HepG2 (cell line): ENCODE measurements around the gene SNRPD1. TPM values are rescaled to one million over a fixed set of nuclear protein-coding genes. Genes with fewer than 3 reads are reported as not detected.

Experiments
- JARID2 ChIP-seq: sonication (generic); formaldehyde crosslinking; IDR thresholded peaks from 2 replicates; pipeline ENCODE4 v1.8.1; 2023; ENCODE audit warnings: missing genetic modification reagents, inconsistent platforms; ENCODE audit not compliant: insufficient replicate concordance
- MTA1 ChIP-seq: sonication (generic); formaldehyde crosslinking; IDR thresholded peaks from 2 replicates; pipeline ENCODE4 v1.4.0; 2020; ENCODE audit warnings: missing genetic modification reagents, mild to moderate bottlenecking, borderline replicate concordance
- NFRKB ChIP-seq: fragments of 450-650 bp; IDR thresholded peaks from 2 replicates; pipeline ENCODE4 v1.6.1; 2017
- PHF20 ChIP-seq: sonication (generic); formaldehyde crosslinking; IDR thresholded peaks from 2 replicates; pipeline ENCODE4 v1.5.0; 2020; ENCODE audit warnings: mild to moderate bottlenecking, missing genetic modification reagents
- PLRG1 ChIP-seq: fragments of 450-650 bp; conservative IDR thresholded peaks from 2 replicates; pipeline ENCODE4 v1.6.1; 2016
- RFX5 ChIP-seq: IDR thresholded peaks from 2 replicates; pipeline ENCODE4 v1.6.1; 2011; ENCODE audit warnings: low read depth, low read length, improper control_type of control experiment
- SKI ChIP-seq: fragments of 450-650 bp; IDR thresholded peaks from one replicate; pipeline ENCODE4 v1.6.1; 2018; ENCODE audit warnings: mild to moderate bottlenecking; ENCODE audit not compliant: partially characterized antibody
- SMAD1 ChIP-seq: sonication (generic); formaldehyde crosslinking; IDR thresholded peaks from 2 replicates; pipeline ENCODE4 v1.4.0; 2020; ENCODE audit warnings: missing genetic modification reagents, low read depth, mild to moderate bottlenecking, borderline replicate concordance
- THAP9 ChIP-seq: sonication (generic); formaldehyde crosslinking; IDR thresholded peaks from 2 replicates; pipeline ENCODE4; 2020; ENCODE audit warnings: missing genetic modification reagents, mild to moderate bottlenecking, borderline replicate concordance
- ZBTB2 ChIP-seq: sonication (generic); formaldehyde crosslinking; IDR thresholded peaks from 2 replicates; pipeline ENCODE4 v1.8.0; 2022; ENCODE audit warnings: low read depth, missing genetic modification reagents
- ZBTB20 ChIP-seq: sonication (generic); formaldehyde crosslinking; IDR thresholded peaks from 2 replicates; pipeline ENCODE4 v1.8.1; 2023; ENCODE audit warnings: missing genetic modification reagents, low read depth, mild to moderate bottlenecking, borderline replicate concordance
- ZKSCAN5 ChIP-seq: sonication (generic); formaldehyde crosslinking; IDR thresholded peaks from 2 replicates; pipeline ENCODE4 v1.5.1; 2020; ENCODE audit warnings: mild to moderate bottlenecking, missing genetic modification reagents
- ZNF331 ChIP-seq: sonication (generic); formaldehyde crosslinking; IDR thresholded peaks from 2 replicates; pipeline ENCODE4 v1.4.0; 2020; ENCODE audit warnings: missing genetic modification reagents
- ZNF350 ChIP-seq: sonication (generic); formaldehyde crosslinking; IDR thresholded peaks from 2 replicates; pipeline ENCODE4 v1.4.0; 2020; ENCODE audit warnings: mild to moderate bottlenecking, low read depth, missing genetic modification reagents, borderline replicate concordance
- ZNF883 ChIP-seq: sonication (generic); formaldehyde crosslinking; IDR thresholded peaks from 2 replicates; pipeline ENCODE4 v1.5.1; 2020; ENCODE audit warnings: mild to moderate bottlenecking, missing genetic modification reagents; ENCODE audit errors: not compliant biosample characterization
- polyA plus RNA-seq, 8 experiments: library from polyadenylated mRNA; depleted of rRNA in 3 of 8; stranded (reverse) in 7 of 8; unstranded in 1 of 8; fragments of >200 nt; fragmentation: Illumina TruSeq in 4 of 8; extraction: Trizol in 4 of 8; gene quantifications; 2 replicates each; pipeline versions ENCODE4 v1.2.1 to v1.2.3, GENCODE V29; 2011 to 2016; ENCODE audit warnings: low read depth in 4 of 8, missing spikeins in 1 of 8, mixed read lengths in 1 of 8; ENCODE audit not compliant: insufficient read depth in 1 of 8
- total RNA-seq, 5 experiments: library from RNA; depleted of rRNA; stranded (reverse); fragments of >200 nt; fragmentation: Illumina TruSeq; extraction: Trizol; gene quantifications; 2 replicates each; pipeline ENCODE4 v1.2.3, GENCODE V29; 2016; ENCODE audit warnings: low read depth in 1 of 5
- TF ChIP-seq, protein P1 (sequence below): sonication (generic); formaldehyde crosslinking; conservative IDR thresholded peaks from 2 replicates; pipeline ENCODE4 v1.5.0; 2020; ENCODE audit warnings: missing genetic modification reagents
- TF ChIP-seq, protein P2 (sequence below): sonication (generic); formaldehyde crosslinking; IDR thresholded peaks from 2 replicates; pipeline ENCODE4 v1.4.0; 2020; ENCODE audit warnings: low read depth, missing genetic modification reagents

The SNRPD1 gene
- total and polyA plus RNA-seq, 2 of the 13 experiments (the other 11 are each of a cell fraction or from before 2014, with no cell fraction given), result 22.7 to 275 TPM

- TF ChIP-seq SMAD1 (CRISPR knock-in tag), result peak; percentile 60; the same call in 1 of the 2 replicates
- TF ChIP-seq ZBTB20 (CRISPR knock-in tag), result peak; percentile 90
- peak; percentile 98 for TF ChIP-seq ZNF350 (CRISPR knock-in tag)
- peak; percentile 96; the same call in 1 of the 2 replicates for TF ChIP-seq MTA1
- no peak for TF ChIP-seq JARID2 (CRISPR knock-in tag)
- no peak for TF ChIP-seq ZKSCAN5 (CRISPR knock-in tag)
- TF ChIP-seq NFRKB, result 0 out of 2 replicates have a peak, but pooled peaks have one; percentile 36
- peak; percentile 97 for TF ChIP-seq RFX5
- peak; percentile 96 for TF ChIP-seq ZNF331 (CRISPR knock-in tag)
- peak; percentile 80 for TF ChIP-seq SKI
- peak; percentile 81 for TF ChIP-seq PHF20 (CRISPR knock-in tag)
- TF ChIP-seq THAP9 (CRISPR knock-in tag), result peak; percentile 88; the same call in 1 of the 2 replicates
- no peak for TF ChIP-seq ZNF883 (CRISPR knock-in tag)
- no peak for TF ChIP-seq PLRG1
- peak; percentile 85; the same call in 1 of the 2 replicates for TF ChIP-seq ZBTB2 (CRISPR knock-in tag)
- TF ChIP-seq, protein P1, sequence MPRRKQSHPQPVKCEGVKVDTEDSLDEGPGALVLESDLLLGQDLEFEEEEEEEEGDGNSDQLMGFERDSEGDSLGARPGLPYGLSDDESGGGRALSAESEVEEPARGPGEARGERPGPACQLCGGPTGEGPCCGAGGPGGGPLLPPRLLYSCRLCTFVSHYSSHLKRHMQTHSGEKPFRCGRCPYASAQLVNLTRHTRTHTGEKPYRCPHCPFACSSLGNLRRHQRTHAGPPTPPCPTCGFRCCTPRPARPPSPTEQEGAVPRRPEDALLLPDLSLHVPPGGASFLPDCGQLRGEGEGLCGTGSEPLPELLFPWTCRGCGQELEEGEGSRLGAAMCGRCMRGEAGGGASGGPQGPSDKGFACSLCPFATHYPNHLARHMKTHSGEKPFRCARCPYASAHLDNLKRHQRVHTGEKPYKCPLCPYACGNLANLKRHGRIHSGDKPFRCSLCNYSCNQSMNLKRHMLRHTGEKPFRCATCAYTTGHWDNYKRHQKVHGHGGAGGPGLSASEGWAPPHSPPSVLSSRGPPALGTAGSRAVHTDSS, result 0 out of 2 replicates have a peak, but pooled peaks have one; percentile 28
- TF ChIP-seq, protein P2, sequence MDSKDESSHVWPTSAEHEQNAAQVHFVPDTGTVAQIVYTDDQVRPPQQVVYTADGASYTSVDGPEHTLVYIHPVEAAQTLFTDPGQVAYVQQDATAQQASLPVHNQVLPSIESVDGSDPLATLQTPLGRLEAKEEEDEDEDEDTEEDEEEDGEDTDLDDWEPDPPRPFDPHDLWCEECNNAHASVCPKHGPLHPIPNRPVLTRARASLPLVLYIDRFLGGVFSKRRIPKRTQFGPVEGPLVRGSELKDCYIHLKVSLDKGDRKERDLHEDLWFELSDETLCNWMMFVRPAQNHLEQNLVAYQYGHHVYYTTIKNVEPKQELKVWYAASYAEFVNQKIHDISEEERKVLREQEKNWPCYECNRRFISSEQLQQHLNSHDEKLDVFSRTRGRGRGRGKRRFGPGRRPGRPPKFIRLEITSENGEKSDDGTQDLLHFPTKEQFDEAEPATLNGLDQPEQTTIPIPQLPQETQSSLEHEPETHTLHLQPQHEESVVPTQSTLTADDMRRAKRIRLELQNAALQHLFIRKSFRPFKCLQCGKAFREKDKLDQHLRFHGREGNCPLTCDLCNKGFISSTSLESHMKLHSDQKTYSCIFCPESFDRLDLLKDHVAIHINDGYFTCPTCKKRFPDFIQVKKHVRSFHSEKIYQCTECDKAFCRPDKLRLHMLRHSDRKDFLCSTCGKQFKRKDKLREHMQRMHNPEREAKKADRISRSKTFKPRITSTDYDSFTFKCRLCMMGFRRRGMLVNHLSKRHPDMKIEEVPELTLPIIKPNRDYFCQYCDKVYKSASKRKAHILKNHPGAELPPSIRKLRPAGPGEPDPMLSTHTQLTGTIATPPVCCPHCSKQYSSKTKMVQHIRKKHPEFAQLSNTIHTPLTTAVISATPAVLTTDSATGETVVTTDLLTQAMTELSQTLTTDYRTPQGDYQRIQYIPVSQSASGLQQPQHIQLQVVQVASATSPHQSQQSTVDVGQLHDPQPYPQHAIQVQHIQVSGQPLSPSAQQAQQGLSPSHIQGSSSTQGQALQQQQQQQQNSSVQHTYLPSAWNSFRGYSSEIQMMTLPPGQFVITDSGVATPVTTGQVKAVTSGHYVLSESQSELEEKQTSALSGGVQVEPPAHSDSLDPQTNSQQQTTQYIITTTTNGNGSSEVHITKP (CRISPR knock-in tag), result peak; percentile 83; the same call in 1 of the 2 replicates
Measured at GRCh38 chr18:21600526-21601410, 11.3 kb upstream of the SNRPD1 start, which contains the start of gene ESCO1 (continued).
